Breast epithelium (tissue), 4 donors: ENCODE data around the gene CIB4. TPM values are rescaled to one million over a fixed set of nuclear protein-coding genes. Genes with fewer than 3 reads are reported as not detected.
A peak's percentile ranks its signal among the peaks of the same experiment; 100 is the strongest.

Experiments used
- DNase-seq, 2 donors: peaks; one replicate each; pipeline ENCODE4 v3.0.0-alpha.2; 2019; ENCODE audit warnings: low spot score in 2 of 2
- H3K27ac ChIP-seq, 2 donors: fragments of 200-600 bp; sonication (generic) in 1 of 2; one replicate each; pipeline ENCODE4 v1.5.1; 2016 to 2019; ENCODE audit warnings: mild to moderate bottlenecking in 1 of 2
- H3K27me3 ChIP-seq, 2 donors: fragments of 200-600 bp; sonication (generic) in 1 of 2; one replicate each; pipeline versions ENCODE4 v1.5.1 to v1.6.0; 2017 to 2019; ENCODE audit warnings: control low read depth in 1 of 2, mild to moderate bottlenecking in 1 of 2
- H3K36me3 ChIP-seq: fragments of 200-600 bp; one replicate; pipeline ENCODE4 v1.5.1; 2019
- H3K4me1 ChIP-seq, 2 donors: fragments of 200-600 bp; sonication (generic); one replicate each; pipeline ENCODE4 v1.5.1; 2016 to 2019; ENCODE audit warnings: control low read depth in 1 of 2
- H3K4me3 ChIP-seq, 3 donors: fragments of 200-600 bp; sonication (generic); 1 replicate in 2 of 3; 2 replicates in 1 of 3; pipeline ENCODE4 v1.5.1; 2016 to 2019; ENCODE audit warnings: mild to moderate bottlenecking in 3 of 3, moderate library complexity in 2 of 3
- H3K9me3 ChIP-seq, 2 donors: fragments of 200-600 bp; sonication (generic) in 1 of 2; one replicate each; pipeline ENCODE4 v1.5.1; 2016 to 2019; ENCODE audit warnings: control low read depth in 1 of 2
- CTCF ChIP-seq, 3 donors: fragments of 450-650 bp; IDR thresholded peaks; one replicate each; pipeline ENCODE4 v1.5.1; 2016 to 2017; ENCODE audit warnings: antibody characterized with exemption in 3 of 3, mild to moderate bottlenecking in 3 of 3, moderate library complexity in 3 of 3
- POLR2A ChIP-seq: fragments of 450-650 bp; IDR thresholded peaks from one replicate; pipeline ENCODE4 v1.6.1; 2016; ENCODE audit warnings: antibody characterized with exemption, mild to moderate bottlenecking, moderate library complexity
- POLR2AphosphoS5 ChIP-seq, 3 donors: sonication (generic); formaldehyde crosslinking; IDR thresholded peaks; one replicate each; pipeline ENCODE4 v1.6.1; 2017; ENCODE audit warnings: antibody characterized with exemption in 3 of 3
- intact Hi-C: fragments of 100-400 bp; cut with DNase I; formaldehyde crosslinking; loops from one replicate; pipeline ENCODE4 v1.15.1; 2023; ENCODE audit warnings: low total_unique reads
- total RNA-seq, 3 donors: library from RNA; depleted of rRNA; stranded (reverse); fragments of >200 nt; gene quantifications; one replicate each; pipeline ENCODE4 v1.1.0, GENCODE V29; 2016

CIB4 gene
- total RNA-seq, 3 donors from 2014 or later: not detected

GRCh38 chr2:26552641-26553374 is 88.4 kb downstream of the CIB4 start:
- TF ChIP-seq POLR2A: no peak
- no peak for TF ChIP-seq CTCF (IDR thresholded peaks at IDR 0.05)
- TF ChIP-seq POLR2AphosphoS5 (IDR thresholded peaks at IDR 0.05): no peak
- Histone ChIP-seq H3K4me1 (no peaks in the 10 kb centered on the region), H3K4me3 (no peak overlapping the region), H3K27ac (no peak overlapping the region), H3K27me3 (no peaks in the 10 kb centered on the region), H3K9me3 (no peaks in the 10 kb centered on the region), H3K36me3 (no peaks in the 10 kb centered on the region)
- DNase-seq: no peak
- intact Hi-C loops: no loop called here

GRCh38 chr2:26550276-26551015 is 90.7 kb downstream of the CIB4 start:
- intact Hi-C loops: no loop called here
- no peak for TF ChIP-seq POLR2A
- TF ChIP-seq POLR2AphosphoS5 (IDR thresholded peaks at IDR 0.05): no peak
- TF ChIP-seq CTCF (IDR thresholded peaks at IDR 0.05): no peak
- Histone ChIP-seq H3K27me3 (no peaks in the 10 kb centered on the region), H3K9me3 (no peaks in the 10 kb centered on the region), H3K36me3 (no peaks in the 10 kb centered on the region), H3K27ac (no peak overlapping the region), H3K4me1 (no peaks in the 10 kb centered on the region), H3K4me3 (no peak overlapping the region)
- DNase-seq: no peak

GRCh38 chr2:26542676-26543505 is 98.3 kb downstream of the CIB4 start:
- Histone ChIP-seq H3K4me3 (no peak overlapping the region), H3K9me3 (no peaks in the 10 kb centered on the region), H3K27me3 (no peaks in the 10 kb centered on the region), H3K36me3 (no peaks in the 10 kb centered on the region), H3K27ac (no peak overlapping the region), H3K4me1 (no peaks in the 10 kb centered on the region)
- intact Hi-C loops: no loop called here
- no peak for DNase-seq
- TF ChIP-seq POLR2A (no peak), CTCF (IDR thresholded peaks at IDR 0.05) (no peak), POLR2AphosphoS5 (IDR thresholded peaks at IDR 0.05) (no peak)

- H3K27ac ChIP-seq: no peak overlapping the region
- TF ChIP-seq POLR2AphosphoS5 (IDR thresholded peaks at IDR 0.05): no peak
- no peak for TF ChIP-seq POLR2A
- TF ChIP-seq CTCF (IDR thresholded peaks at IDR 0.05): no peak
- intact Hi-C loops: no loop called here
Observed at GRCh38 chr2:26542194-26542455, 99.0 kb downstream of the CIB4 start.

More at GRCh38 chr2:26542194-26542455, 99.0 kb downstream of the CIB4 start:
- Histone ChIP-seq H3K36me3 (no peaks in the 10 kb centered on the region), H3K9me3 (no peaks in the 10 kb centered on the region), H3K27me3 (no peaks in the 10 kb centered on the region), H3K4me3 (no peak overlapping the region), H3K4me1 (no peaks in the 10 kb centered on the region)
- DNase-seq: peak in 1 of 2 donors; percentile 15
